ENCODE data around the gene H2BK1.

DNA sequence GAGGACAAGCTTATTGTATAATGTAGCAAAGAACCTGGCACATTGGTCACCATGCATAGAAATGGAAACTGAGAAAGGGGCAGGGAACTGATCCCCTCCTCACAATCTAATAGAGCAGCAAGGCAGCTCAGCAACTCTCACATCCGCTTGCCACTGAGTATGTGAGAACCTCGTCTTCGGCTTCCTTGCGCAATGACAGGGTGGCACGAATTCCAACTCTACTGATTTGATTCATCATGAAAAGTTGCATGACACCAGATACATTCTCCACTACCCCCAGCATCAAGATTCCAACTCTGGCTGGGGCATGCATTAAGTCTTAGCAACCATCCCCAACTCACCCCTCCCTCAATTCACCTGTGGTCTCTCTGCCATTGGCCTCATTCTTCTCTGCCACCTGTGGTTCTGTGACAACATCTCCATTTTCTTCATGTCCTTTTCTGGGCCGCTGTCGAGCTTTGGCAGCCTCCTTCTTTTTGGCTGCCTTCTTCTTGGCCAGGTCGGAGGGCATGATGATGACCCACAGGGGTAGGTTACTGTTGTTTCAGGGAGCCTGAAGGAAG is 15.7 kb upstream of the H2BK1 start:
- TF ChIP-seq CREB1 (IDR thresholded peaks at IDR 0.05; ENCODE audit: low read depth) (no peak), TAF1 (IDR thresholded peaks at IDR 0.05; ENCODE audit: low read depth) (no peak), EP300 (IDR thresholded peaks at IDR 0.05; ENCODE audit: borderline replicate concordance) (no peak), NFIC (IDR thresholded peaks at IDR 0.05) (no peak), RAD21 (IDR thresholded peaks at IDR 0.05; ENCODE audit: low read depth) (no peak), TCF12 (IDR thresholded peaks at IDR 0.05; ENCODE audit: low read depth) (no peak), YY1 (IDR thresholded peaks at IDR 0.05; ENCODE audit: low read depth) (no peak), FOXM1 (IDR thresholded peaks at IDR 0.05; ENCODE audit: borderline replicate concordance, low read depth) (no peak), CEBPB (IDR thresholded peaks at IDR 0.05) (no peak; the same call in 1 of the 2 replicates), EGR1 (IDR thresholded peaks at IDR 0.05) (no peak)
- TF ChIP-seq, protein P1, sequence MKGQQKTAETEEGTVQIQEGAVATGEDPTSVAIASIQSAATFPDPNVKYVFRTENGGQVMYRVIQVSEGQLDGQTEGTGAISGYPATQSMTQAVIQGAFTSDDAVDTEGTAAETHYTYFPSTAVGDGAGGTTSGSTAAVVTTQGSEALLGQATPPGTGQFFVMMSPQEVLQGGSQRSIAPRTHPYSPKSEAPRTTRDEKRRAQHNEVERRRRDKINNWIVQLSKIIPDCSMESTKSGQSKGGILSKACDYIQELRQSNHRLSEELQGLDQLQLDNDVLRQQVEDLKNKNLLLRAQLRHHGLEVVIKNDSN (IDR thresholded peaks at IDR 0.05), result no peak
- TF ChIP-seq, protein P2, sequence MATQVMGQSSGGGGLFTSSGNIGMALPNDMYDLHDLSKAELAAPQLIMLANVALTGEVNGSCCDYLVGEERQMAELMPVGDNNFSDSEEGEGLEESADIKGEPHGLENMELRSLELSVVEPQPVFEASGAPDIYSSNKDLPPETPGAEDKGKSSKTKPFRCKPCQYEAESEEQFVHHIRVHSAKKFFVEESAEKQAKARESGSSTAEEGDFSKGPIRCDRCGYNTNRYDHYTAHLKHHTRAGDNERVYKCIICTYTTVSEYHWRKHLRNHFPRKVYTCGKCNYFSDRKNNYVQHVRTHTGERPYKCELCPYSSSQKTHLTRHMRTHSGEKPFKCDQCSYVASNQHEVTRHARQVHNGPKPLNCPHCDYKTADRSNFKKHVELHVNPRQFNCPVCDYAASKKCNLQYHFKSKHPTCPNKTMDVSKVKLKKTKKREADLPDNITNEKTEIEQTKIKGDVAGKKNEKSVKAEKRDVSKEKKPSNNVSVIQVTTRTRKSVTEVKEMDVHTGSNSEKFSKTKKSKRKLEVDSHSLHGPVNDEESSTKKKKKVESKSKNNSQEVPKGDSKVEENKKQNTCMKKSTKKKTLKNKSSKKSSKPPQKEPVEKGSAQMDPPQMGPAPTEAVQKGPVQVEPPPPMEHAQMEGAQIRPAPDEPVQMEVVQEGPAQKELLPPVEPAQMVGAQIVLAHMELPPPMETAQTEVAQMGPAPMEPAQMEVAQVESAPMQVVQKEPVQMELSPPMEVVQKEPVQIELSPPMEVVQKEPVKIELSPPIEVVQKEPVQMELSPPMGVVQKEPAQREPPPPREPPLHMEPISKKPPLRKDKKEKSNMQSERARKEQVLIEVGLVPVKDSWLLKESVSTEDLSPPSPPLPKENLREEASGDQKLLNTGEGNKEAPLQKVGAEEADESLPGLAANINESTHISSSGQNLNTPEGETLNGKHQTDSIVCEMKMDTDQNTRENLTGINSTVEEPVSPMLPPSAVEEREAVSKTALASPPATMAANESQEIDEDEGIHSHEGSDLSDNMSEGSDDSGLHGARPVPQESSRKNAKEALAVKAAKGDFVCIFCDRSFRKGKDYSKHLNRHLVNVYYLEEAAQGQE (IDR thresholded peaks at IDR 0.05; ENCODE audit: low read depth), result no peak
- TF ChIP-seq, protein P3, sequence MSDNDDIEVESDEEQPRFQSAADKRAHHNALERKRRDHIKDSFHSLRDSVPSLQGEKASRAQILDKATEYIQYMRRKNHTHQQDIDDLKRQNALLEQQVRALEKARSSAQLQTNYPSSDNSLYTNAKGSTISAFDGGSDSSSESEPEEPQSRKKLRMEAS (IDR thresholded peaks at IDR 0.05), result no peak

All from Ishikawa (cell line).